Ascending aorta (tissue), 2 donors: ENCODE data around the gene NEIL3. TPM values are rescaled to one million over a fixed set of nuclear protein-coding genes. Genes with fewer than 3 reads are reported as not detected.

ENCODE experiments used
- DNase-seq, 2 donors: peaks; one replicate each; pipeline ENCODE4 v3.0.0-alpha.2; 2019; ENCODE audit warnings: low spot score in 2 of 2
- H3K27ac ChIP-seq, 2 donors: fragments of 200-600 bp; sonication (generic); one replicate each; pipeline ENCODE4 v1.5.1; 2016 to 2017; ENCODE audit warnings: mild to moderate bottlenecking in 1 of 2
- H3K27me3 ChIP-seq: fragments of 200-600 bp; sonication (generic); one replicate; pipeline ENCODE4 v1.5.1; 2017
- H3K36me3 ChIP-seq, 2 donors: fragments of 200-600 bp; sonication (generic); one replicate each; pipeline ENCODE4 v1.5.1; 2016
- H3K4me1 ChIP-seq, 2 donors: fragments of 200-600 bp; sonication (generic); one replicate each; pipeline ENCODE4 v1.5.1; 2016 to 2017; ENCODE audit warnings: mild to moderate bottlenecking in 1 of 2
- H3K4me3 ChIP-seq, 2 donors: fragments of 200-600 bp; sonication (generic); one replicate each; pipeline ENCODE4 v1.5.1; 2016 to 2017; ENCODE audit warnings: mild to moderate bottlenecking in 1 of 2
- H3K9me3 ChIP-seq, 2 donors: fragments of 200-600 bp; sonication (generic); one replicate each; pipeline ENCODE4 v1.5.1; 2016
- intact Hi-C: fragments of 100-400 bp; cut with DNase I; formaldehyde crosslinking; loops from one replicate; pipeline ENCODE4 v1.15.1; 2023
- total RNA-seq: library from RNA; depleted of rRNA; stranded (reverse); fragments of >200 nt; gene quantifications from one replicate; pipeline ENCODE4 v1.1.0, GENCODE V29; 2016
- TF ChIP-seq, protein P1 (sequence below), 3 experiments: fragments of 200-600 bp in 2 of 3; fragments of 450-650 bp in 1 of 3; sonication (generic) in 2 of 3; IDR thresholded peaks; one replicate each; pipeline ENCODE4 v1.5.1; 2016 to 2019; ENCODE audit warnings: antibody characterized with exemption in 3 of 3, mild to moderate bottlenecking in 1 of 3, moderate library complexity in 1 of 3

The NEIL3 gene
- total RNA-seq, 1 donor from 2014 or later, result not detected

GRCh38 chr4:177267911-177268310, 41.8 kb upstream of the NEIL3 start:
- H3K27me3 ChIP-seq, result no peaks in the 10 kb centered on the region
- TF ChIP-seq, protein P1, sequence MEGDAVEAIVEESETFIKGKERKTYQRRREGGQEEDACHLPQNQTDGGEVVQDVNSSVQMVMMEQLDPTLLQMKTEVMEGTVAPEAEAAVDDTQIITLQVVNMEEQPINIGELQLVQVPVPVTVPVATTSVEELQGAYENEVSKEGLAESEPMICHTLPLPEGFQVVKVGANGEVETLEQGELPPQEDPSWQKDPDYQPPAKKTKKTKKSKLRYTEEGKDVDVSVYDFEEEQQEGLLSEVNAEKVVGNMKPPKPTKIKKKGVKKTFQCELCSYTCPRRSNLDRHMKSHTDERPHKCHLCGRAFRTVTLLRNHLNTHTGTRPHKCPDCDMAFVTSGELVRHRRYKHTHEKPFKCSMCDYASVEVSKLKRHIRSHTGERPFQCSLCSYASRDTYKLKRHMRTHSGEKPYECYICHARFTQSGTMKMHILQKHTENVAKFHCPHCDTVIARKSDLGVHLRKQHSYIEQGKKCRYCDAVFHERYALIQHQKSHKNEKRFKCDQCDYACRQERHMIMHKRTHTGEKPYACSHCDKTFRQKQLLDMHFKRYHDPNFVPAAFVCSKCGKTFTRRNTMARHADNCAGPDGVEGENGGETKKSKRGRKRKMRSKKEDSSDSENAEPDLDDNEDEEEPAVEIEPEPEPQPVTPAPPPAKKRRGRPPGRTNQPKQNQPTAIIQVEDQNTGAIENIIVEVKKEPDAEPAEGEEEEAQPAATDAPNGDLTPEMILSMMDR (IDR thresholded peaks at IDR 0.05), result no peak
- intact Hi-C loops, result no loop called here

GRCh38 chr4:177271091-177271490, 38.6 kb upstream of the NEIL3 start:
- H3K27me3 ChIP-seq, result no peaks in the 10 kb centered on the region
- TF ChIP-seq, protein P1 (IDR thresholded peaks at IDR 0.05), result no peak
- H3K4me3 ChIP-seq, result no peak overlapping the region
- H3K36me3 ChIP-seq, result no peaks in the 10 kb centered on the region
- DNase-seq, result no peak
- H3K9me3 ChIP-seq, result no peaks in the 10 kb centered on the region
- intact Hi-C loops, result no loop called here
- H3K4me1 ChIP-seq, result no peaks in the 10 kb centered on the region
- no peak overlapping the region for H3K27ac ChIP-seq

More at GRCh38 chr4:177267911-177268310, 41.8 kb upstream of the NEIL3 start:
- no peak overlapping the region for H3K4me3 ChIP-seq
- H3K36me3 ChIP-seq, result no peaks in the 10 kb centered on the region
- DNase-seq, result no peak
- no peaks in the 10 kb centered on the region for H3K4me1 ChIP-seq
- no peak overlapping the region for H3K27ac ChIP-seq
- H3K9me3 ChIP-seq, result no peaks in the 10 kb centered on the region

- no peaks in the 10 kb centered on the region for H3K27me3 ChIP-seq
- TF ChIP-seq, protein P1 (IDR thresholded peaks at IDR 0.05), result no peak
- H3K9me3 ChIP-seq, result no peaks in the 10 kb centered on the region
- no peak overlapping the region for H3K27ac ChIP-seq
- H3K4me3 ChIP-seq, result no peak overlapping the region
- DNase-seq, result no peak
- no peaks in the 10 kb centered on the region for H3K4me1 ChIP-seq
- intact Hi-C loops, result no loop called here
- H3K36me3 ChIP-seq, result no peaks in the 10 kb centered on the region
Measured at GRCh38 chr4:177271915-177272766, 37.5 kb upstream of the NEIL3 start.

- no peak for DNase-seq
- TF ChIP-seq, protein P1 (IDR thresholded peaks at IDR 0.05), result no peak
- intact Hi-C loops, result no loop called here
Measured at GRCh38 chr4:177275999-177276398, 33.7 kb upstream of the NEIL3 start.

GRCh38 chr4:177281351-177281909, 28.2 kb upstream of the NEIL3 start:
- Histone ChIP-seq H3K36me3 (no peaks in the 10 kb centered on the region), H3K4me1 (no peaks in the 10 kb centered on the region), H3K4me3 (no peak overlapping the region), H3K27me3 (no peaks in the 10 kb centered on the region), H3K9me3 (no peaks in the 10 kb centered on the region), H3K27ac (no peak overlapping the region)
- no peak for DNase-seq
- TF ChIP-seq, protein P1 (IDR thresholded peaks at IDR 0.05), result no peak
- intact Hi-C loops, result no loop called here

More at GRCh38 chr4:177275999-177276398, 33.7 kb upstream of the NEIL3 start:
- no peaks in the 10 kb centered on the region for H3K36me3 ChIP-seq
- H3K4me1 ChIP-seq, result no peaks in the 10 kb centered on the region
- no peak overlapping the region for H3K27ac ChIP-seq
- no peak overlapping the region for H3K4me3 ChIP-seq
- H3K27me3 ChIP-seq, result no peaks in the 10 kb centered on the region
- H3K9me3 ChIP-seq, result no peaks in the 10 kb centered on the region
